HG03354 (cell line): ENCODE results near the gene TNNT2.

ENCODE experiments used
- ATAC-seq: cut with Tn5 transposase; IDR thresholded peaks from one replicate; pipeline ENCODE4 v1.9.1; 2021; ENCODE audit warnings: mild to moderate bottlenecking; ENCODE audit not compliant: unreplicated experiment, poor library complexity, severe bottlenecking

The TNNT2 gene

DNA sequence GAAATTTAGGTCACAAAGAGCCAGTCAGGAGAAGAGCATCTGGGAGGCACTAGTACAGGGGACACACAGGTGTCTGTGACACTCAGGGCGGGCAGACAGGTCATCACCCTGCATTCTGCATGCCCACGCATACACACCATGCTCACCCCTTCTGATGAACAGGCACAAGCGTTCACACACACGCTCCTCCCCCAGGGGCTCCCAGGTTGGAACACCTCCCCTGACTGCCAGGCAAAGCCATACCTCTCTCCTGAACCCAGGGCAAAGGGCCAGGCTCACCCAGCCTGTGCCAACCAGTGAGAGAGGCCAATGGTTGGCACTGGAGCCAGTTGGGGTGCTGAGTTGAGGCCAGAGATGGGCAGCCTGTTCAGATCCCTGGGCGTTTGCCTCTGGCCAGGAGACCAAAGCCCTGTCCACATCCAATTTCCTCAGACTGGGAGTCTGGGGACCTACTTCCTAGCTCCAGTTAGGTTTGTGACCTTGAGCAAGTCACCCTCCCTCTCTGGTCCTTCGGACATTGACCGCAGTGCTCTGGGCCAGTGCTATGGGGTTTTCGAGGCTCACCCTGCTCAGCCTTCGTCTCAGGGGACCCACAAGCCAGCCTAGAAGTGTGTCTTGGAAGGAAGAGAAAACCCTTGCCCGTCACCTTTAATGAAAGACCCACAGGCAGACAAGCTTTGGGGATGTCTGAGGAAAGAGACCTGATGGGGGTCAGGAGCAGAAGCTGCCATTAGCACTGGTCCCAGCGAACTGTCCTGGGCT lies 27.4 kb upstream of the TNNT2 start:
- no peak for ATAC-seq

DNA sequence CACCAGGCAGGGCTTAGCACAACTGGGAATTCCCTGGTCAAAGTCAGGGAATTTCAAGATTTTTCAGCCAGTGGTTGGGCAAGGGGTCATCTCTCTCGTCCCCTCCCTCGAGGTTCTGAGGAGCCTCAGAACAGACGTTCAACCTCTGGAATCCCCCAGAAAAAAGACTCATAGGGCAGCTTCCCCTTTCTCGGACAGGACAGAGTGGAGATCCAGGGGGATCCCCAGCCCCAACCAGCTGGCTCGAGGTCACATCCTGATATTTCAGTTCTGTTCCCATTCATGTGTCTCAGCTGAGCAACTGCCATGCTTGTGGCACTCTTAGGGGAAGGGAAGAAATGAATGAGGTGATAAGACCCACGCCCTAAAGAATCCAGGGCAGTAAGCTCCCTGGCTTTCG lies 26.6 kb upstream of the TNNT2 start:
- ATAC-seq: no peak

DNA sequence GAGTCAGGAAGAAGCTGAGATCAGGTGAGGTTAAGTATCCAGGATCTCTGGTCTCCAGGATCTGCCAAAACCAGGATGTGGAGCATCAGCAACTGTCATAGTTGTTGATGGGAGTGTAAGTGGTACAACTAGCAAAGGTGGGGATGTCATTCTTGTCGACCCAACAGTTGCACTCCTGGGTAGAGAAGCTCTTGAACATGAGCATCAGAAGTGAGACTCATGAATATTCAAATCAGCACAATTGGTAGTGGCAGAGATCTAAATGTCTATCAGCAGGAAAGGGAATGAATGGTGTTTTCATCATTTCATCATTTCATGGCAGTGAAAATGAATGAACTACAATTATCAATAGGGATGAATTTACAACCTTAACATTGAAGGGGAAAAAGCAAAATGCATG lies 25.9 kb upstream of the TNNT2 start:
- ATAC-seq: no peak

DNA sequence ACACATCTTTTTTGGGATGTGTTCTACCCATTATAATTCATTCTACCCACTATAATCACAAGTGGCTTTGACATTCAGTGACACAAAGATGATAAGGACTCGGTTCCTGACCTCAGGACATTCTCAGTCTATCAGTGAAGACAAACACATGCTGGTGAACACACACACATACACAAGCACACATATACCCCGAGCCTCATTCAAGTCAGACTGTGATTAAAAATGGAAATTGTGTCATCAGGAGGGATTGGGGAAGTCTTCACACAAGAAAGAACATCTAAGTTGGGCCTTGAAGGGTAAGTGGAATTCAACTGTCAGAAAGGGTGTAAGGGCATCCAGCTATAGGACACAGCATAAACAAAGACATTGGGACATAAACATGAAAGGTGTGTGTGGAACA lies 24.2 kb upstream of the TNNT2 start:
- ATAC-seq: no peak

DNA sequence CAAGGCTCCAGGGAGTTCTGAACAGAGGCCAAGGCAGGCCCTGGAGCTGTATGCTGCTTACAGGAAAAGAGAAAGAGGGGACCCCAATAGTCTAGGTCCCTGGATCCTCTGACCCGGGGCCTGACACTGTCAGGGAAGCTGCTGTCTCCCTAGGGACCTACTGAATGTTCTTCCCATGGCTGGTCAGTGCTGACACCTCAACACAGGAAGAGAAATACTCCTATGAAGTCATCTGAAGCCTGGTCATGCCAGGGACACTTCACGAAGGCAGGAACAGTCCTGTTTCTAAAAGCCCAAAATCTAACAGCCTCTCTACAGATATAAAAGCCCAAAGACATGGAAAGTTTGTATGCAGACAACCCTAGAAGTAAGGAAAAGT lies 23.4 kb upstream of the TNNT2 start:
- no peak for ATAC-seq

DNA sequence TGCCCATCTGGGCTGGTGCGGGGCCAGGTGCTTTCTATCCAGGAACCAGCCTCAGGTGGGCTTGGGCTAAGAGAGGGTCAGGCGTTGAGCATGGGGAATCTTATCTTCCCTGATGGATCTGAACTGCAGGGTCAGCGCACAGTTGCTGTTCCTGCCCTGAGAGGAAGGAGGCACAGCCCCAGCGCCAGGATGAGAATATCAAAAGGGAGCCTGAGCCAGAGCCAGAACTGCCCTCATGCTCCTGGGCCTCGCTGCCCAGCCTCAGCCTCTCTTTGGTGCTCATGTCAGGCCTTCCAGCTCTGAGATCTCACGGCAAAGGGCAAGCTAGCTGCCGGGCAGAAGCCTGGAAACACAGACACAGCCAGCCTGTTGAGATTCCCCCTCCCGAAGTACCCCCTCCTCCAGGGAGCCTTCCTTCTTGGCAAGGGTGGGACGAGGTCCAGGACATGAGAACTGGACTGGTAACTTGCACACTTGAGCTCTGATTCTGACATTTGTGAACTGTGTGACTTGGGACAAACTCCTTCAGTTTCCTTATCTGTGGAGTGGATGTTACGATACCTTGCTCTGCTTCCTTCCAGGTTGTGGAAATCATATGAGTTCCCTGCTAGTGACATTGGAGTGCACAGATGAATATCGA lies 22.9 kb upstream of the TNNT2 start:
- no peak for ATAC-seq

DNA sequence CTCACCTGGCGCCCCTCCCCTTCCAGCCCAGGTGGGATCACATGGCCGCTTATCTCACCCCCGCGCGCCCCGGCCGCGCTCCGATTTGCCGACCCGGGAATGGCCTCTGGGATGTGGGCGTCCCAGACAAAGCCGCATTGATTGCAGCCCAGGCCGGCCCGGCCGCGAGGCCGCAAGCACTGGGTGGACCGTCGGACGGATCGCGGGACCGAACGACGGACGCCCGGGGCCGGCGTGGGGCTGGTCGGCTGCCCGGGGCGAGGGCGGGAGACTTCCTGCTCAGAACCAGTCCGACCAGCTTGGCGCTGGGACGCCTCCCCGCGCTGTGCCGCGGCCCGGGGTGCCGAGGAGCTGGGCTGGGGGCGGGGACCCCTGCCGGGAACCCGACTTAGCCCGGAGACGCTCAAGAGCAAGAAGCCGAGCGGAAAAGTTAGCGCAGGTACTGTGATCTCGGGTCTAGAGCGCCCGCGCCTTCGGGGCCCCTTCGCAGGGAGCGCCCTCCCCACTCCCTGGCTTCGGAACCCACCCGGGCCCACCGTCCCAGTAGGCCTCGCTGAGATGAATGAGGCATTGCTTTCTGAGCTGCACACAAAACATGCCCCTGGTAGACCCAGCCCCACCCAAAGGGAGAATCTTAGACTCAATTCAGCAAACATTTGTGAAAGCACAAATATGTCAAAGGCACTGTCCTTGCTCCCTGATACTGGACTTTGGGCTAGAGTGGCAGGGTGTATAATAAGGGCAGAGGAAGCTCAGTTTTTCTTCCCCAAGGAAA lies 22.1 kb upstream of the TNNT2 start:
- ATAC-seq: no peak

DNA sequence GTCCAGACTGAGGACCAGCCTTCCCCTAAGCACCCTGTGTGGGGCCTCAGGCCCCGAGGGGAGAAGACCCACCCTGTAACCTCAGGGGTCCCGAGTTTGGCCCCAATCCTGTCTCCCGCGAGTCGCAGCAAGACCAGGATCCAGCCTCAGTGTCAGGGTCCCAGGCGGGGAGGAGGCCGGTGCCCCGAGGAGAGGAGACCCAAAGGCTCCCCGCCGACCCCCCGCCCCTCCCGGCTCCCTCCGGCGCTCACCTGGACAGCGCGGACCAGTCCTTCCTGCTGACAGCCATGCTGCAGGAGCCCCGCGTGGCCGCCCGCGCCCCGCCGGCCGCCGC lies 21.5 kb upstream of the TNNT2 start, which contains the start of gene LAD1:
TSS of gene LAD1 (minus strand) at position 307 of the 334 bp plus-strand sequence. CDS start at position 289, 18 bp downstream.
- no peak for ATAC-seq

DNA sequence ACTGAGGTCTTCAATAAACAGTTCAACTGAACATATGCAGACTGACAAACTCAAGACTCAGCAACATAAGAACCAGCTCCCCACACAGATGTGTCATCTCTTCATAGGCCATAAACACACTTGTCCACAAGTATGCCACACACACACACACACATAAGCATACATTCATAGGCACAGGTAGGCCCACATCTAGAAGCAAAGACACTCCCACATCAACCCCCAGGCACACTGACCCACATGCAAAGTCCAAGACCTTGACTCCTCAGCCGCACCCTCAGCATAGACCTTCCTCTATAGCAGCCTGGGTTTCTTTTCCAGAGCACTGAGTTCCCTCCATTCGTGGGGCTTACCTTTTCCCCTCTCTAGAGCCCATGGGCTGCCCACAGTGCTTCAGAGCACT lies 20.2 kb upstream of the TNNT2 start:
- ATAC-seq: no peak

DNA sequence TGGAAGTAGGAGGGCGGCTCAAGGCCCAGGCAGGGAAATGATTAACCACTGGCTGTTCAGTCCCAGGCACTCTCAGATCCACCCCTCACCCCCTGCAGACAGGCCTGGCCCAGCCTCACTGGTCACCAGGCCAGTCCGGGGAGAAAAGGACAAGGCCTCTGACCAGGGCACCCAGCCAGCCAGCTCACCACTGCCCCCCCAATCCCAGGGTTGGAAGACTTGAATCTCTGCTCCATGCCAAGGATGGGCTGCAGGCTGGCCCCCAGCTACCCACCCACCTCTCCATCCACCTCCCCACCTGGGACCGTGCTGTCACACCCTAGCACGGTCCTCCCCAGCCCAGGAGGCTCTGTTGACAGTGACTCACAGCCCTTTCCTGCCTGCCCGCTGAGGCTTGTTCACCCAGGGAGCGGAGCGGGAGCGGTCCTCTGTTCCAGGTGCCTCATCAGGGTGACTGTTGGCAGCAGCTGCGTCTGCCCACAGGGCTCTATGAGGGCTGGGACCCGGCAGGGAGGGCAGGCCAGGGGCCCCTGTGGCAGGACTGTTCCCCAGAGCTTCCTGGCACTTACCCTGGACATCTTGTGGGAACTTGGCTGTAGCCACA lies 19.5 kb upstream of the TNNT2 start:
- ATAC-seq: no peak

DNA sequence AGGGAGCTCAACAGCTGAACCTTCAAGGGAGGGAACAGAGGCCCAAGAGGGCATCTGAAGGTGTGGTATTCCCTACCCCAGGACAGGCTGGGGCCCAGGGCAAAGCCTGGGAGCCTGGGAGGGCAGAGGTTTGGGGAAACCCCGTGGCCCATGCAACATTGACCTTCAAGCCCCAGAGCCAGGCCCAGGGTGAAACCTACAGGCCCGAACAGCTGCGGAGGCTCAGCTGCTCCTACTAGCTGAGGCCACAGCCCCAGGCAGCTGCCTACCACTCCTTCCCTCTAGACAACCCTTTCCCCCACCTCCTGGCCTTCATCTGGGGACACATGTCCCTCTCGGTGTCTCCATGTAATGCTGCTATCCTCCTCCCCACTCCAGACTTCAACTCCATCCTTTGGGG lies 18.5 kb upstream of the TNNT2 start:
- ATAC-seq: no peak

DNA sequence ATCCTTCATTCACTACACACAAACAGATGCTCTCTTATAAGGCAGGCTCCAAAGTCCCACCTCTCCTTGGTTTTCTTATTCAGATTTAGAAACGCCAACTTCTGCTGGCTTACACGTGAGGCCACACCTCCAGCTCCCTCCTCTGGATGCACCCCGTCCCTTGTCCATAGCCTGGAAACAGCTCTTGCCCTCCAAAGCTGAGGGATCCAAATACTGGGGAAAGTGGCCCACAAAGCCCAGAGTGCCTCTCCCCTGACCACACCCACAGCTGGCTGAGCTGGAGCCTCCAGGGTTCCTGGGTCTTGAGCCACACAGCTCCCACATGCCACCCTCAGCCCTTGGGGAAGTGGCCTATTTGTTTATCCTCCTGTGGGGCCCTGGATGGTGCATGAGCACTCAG lies 17.1 kb upstream of the TNNT2 start:
- no peak for ATAC-seq

DNA sequence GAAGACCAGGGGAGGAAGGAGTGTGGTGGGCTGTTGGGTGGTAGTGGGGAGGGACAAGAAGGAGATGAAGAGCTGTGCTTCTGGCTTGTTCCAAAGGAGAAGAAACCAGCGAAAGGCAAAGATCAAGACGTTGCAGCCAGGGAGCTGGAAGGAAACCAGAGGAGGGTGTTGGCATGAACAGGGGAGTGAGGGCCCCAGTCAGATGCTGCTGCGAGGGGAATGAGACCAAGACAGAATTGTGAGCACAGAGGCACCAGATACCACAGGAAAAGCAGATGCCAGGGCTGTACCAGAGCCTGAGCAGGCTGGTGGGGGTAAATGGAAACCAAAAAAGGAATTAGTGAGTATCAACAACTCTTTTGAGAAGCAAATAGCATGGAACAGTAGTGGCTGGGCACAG lies 15.6 kb upstream of the TNNT2 start:
- no peak for ATAC-seq

DNA sequence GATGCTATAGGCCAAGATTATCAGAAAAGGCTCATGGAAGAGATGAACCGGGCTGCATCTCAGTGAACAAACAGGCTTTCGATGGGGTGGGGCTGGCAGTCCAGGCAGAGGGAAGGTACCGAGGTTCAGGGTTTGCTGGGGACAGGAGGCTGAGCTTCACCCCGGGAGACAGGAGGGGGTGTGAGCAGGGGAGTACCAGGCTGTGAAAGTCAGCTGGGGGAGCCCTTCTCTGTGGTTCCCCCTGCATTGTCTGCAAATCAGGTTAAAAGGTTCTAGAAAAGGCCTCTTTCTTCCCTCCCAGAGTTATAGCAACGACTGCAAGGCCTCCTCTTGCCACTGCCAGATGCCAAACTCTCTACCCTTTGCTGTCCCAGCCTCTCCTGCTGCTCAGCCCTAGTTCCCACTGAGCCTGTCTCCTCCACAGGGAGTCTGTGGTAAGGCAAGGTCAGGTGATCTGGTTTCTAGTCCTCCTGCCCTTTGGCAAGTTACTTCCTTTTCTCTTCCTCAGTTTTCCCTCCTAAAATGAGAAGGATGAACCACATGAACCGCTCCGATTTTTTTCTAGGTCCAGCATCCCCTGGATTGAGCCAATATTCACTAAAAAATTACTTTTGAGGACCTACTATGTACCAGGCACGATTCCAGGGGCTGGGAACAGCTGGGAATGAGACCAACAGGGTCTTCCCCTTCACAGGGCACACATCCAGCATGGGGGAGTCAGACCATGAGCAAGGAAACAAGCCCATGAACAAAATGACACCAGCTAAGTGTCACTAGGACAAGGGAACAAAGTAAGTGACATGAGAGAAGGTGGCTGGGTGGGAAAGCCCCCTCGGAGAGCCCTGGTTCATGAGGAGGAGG lies 14.4 kb upstream of the TNNT2 start:
- ATAC-seq: no peak

DNA sequence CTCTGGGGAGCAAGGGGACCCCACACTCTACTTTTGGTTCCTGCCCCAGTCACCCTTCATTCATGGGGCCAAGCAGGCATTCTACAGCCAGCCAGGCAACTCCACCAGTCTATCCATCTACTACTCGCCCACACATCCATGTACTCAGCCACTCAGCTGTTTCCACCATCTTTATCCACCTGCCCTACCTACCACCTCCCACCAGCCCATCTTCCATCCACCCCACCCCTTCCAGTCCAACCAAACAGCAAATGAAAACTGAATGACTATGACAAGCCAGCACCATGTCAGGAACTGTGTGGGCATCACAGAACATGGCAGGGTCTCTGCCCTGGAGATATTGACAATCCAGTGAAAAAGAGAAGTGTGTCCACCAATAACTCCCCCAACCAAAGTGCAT lies 13.7 kb upstream of the TNNT2 start:
- ATAC-seq: no peak

DNA sequence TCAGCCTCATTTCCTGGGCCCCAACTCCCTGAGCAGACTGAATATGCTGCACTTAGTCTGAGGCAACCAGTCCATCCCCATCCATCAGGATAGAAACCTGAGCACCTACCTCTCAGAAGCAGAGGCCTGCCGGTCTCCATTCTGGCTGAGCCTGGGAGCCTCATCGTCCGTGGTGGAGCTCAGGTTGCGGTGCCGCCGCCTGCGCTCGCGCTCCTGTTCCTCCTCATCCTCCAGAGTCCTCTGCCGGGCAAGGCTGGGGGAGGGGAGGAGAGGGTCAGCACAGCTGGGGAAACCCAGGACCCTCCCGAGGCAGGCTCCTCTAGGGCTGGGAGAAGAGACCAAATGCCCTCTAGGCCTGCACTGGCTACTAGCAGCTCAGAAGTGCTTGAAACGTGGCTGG lies 11.6 kb upstream of the TNNT2 start:
- no peak for ATAC-seq

DNA sequence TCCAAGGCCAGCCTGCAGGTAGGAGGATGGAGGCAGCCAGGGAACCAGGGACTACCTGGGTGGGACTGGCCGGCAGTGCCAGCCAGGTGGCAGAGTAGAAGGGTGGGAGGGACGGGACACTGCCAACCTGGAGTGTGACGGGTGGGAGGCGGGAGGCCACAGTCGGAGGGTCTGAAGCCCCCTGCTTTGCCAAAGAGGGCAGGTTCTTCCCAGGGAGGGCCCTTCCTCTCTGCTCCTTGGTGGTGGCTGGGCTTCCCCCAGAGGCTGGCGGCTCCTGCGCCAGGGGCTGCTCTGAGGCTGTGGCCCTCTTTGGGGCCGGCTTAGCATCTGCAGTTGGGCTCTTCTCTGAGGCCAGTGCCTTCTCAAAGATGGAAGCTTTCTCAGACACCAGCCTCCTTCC lies 8.7 kb upstream of the TNNT2 start:
- no peak for ATAC-seq

DNA sequence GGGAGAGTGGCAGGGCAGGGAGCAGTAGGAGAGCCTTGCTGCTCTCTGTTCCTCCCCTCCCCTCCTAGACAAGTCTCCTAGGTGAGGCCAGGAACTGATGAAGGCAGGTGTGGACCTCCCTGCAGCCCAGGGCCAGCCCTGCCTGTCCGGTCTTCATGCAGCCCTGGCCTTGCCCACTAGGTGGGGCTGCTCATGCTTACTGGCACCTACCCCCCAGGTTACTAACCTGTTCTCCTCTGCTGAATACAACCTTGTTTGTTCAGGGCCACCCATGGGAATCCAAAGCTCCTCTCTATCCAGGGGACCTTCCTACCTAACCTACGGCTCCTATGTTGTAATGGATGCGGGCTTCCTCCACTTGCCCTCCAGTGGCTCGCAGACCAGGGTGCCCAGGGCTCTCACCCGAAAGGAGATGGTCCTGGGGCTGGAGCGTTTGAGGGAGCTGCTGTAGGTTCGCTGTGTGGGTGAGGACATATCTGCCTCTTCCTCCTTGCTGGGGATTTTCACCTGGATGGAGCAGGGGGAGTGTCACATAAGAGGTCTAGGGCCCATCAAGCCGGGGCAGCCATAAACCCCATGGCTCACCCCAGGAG lies 7.9 kb upstream of the TNNT2 start:
- ATAC-seq: peak; percentile 76

DNA sequence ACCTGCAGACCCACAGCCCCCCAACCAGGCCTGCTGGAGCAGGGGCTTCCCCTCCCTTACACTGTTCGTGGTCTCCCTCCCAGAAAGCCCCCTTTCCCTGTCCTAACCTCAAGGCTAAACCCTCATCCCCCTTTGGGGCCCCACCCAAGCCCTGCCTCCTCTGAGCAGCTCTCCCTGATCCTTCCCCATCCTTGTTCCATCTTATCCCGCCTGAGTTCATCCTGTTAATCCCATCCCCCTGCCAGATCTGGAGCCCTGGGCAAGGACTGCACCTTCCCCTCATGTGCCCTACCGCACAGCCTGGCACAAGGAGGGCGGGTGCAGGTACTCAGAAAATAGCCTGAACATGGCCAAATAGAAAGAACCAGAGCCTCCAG lies 6.9 kb upstream of the TNNT2 start:
- ATAC-seq: no peak
